ENCODE measurements around the gene TRPV3.
"Not testable (repeated sequence)": the region's sequence is repeated elsewhere in the genome, so short reads cannot be mapped to it uniquely, and the experiment has no call there.

Gene TRPV3

GRCh38 chr17:3526491-3526890 is 31.1 kb downstream of the TRPV3 start:
- DNase-seq (ENCODE audit: low read depth, low spot score), result no peak

GRCh38 chr17:3524024-3524423 is 33.6 kb downstream of the TRPV3 start:
- DNase-seq (ENCODE audit: low read depth, low spot score), result no peak

GRCh38 chr17:3519472-3519871 is 38.1 kb downstream of the TRPV3 start:
- DNase-seq (ENCODE audit: low read depth, low spot score), result not testable (repeated sequence)

DNA sequence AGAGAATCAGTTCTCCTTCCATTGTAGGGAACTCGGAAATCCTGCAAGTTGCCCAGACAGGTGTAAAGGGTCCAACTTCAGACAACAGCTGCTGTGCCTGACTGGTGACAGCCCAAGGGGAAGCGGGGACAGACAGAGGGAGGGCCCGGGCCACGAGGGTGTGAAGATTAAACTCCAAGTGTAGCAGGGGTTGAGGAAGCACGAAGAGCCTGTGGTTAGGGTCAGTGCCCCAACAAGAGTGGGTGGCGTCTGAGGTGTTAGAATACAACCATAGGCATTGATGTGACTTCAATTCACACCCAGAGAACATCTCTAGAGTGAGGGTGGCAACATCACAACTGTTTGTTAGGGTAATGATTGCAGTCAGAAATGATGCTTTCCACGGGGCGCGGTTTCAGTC is 42.7 kb downstream of the TRPV3 start:
- no peak for DNase-seq (ENCODE audit: low read depth, low spot score)

- DNase-seq (ENCODE audit: low read depth, low spot score), result not testable (repeated sequence)
These were observed 43.4 kb downstream of the TRPV3 start for GRCh38 chr17:3514167-3514566.

- DNase-seq (ENCODE audit: low read depth, low spot score), result no peak
These were observed 44.1 kb downstream of the TRPV3 start for GRCh38 chr17:3513305-3514035.

DNA sequence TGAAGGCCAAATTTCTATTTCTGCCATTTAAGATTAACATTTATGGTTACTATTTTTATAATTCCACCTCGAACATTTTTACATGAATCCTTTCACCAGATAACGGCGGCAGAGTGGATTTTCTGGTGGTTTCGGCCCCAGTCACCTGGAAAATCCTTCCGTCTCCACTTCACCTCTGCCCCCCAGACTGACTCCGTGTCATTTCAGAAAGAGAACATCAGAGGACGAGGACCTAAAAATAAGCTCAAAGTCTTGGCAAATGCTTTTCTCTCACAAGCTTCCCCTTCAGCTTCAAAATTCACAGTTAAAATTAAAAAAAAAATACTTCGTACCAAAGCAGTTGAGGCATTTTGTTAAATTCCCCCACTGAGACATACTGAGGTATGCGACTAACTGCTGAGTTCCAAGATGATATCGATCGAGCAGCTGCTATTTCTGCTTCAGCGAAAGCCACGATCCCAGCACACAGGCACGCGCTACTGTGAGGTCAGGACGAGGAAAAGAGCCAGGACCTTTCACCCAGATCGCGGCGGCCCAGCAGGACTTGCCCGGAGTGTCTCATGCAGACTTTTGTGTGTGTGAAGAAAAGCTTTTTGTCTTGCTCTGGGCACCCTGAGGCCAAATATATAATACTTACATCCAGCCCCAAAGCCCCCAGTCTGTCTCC is 45.0 kb downstream of the TRPV3 start:
- no peak for DNase-seq (ENCODE audit: low read depth, low spot score)

GRCh38 chr17:3511852-3512504 is 45.6 kb downstream of the TRPV3 start:
- no peak for DNase-seq (ENCODE audit: low read depth, low spot score)

- DNase-seq (ENCODE audit: low read depth, low spot score), result no peak
These were observed 47.5 kb downstream of the TRPV3 start for GRCh38 chr17:3510090-3510489.

DNA sequence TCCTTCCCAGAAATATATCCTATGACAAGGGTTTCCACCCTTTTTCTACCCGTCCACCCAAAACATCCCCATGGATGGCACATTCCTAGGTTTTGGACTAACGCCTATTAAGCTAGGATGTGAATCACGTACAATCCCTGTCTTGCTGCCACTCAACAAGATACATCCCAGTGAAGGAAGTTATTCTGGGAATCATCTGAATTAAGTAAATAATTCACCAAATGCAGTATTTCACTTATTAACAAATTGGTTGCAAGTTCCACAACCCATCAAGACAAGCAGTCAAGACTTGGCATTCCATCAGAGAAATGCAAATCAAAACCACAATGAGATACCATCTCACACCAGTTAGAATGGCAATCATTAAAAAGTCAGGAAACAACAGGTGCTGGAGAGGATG is 49.7 kb downstream of the TRPV3 start:
- DNase-seq (ENCODE audit: low read depth, low spot score), result no peak

- DNase-seq (ENCODE audit: low read depth, low spot score), result no peak
These were observed 50.5 kb downstream of the TRPV3 start for GRCh38 chr17:3507071-3507470.

DNA sequence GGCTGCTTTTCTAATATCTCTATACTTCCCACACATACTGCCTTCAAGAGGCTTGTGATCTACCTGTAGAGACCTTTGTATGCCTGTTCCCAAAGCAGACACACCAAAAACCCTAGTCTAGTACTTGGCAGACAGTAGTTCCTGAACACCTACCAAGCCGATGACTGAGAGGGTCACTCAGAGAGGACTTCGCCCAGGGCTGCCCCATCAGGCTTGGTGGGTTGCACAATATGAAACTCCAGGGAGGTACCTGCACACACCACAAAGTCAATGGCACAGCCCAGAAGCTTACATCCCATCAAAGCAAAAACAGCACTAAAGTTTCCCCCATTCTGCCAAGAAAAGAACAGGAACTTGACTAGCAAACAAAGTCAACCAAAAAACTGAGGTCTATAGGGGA is 51.6 kb downstream of the TRPV3 start:
- DNase-seq (ENCODE audit: low read depth, low spot score), result no peak

DNA sequence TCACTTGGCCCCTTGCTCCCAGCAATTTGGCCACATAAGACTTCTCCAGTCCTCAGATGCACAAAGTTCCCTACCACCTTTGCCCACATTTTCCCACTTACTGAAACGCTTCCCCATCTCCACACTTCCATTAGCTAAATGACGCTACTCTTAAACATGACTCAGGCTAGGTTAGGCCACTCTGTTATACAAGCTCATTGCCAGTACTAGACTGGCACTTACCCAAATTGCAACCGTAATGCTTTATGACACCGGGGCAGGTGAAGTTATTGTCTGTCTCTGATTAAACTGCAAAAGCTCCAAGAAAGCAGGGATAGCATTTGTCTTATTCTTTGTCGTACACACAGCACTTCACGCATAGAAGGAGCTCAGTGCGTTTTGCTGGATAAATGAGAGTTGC is 52.6 kb downstream of the TRPV3 start:
- no peak for DNase-seq (ENCODE audit: low read depth, low spot score)

DNA sequence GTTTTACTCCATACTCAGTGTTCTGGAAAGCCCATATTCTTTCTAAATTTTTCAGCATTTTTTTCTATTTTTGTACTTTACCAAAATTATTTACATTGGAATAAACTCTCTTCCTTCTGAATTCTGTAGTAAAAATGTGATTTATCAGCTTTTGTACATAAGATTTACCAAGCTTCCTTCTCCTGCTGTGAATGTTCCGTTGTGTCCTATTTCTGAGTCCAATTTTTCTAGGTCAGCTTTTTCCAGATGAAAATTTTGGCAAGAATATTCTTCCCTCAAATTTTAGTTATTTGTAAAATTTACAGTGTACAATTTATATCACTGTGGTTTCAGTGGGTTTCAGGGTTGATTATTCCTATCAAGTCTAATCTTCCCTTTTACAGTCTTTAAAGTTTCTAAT is 54.3 kb downstream of the TRPV3 start:
- DNase-seq (ENCODE audit: low read depth, low spot score), result no peak

- DNase-seq (ENCODE audit: low read depth, low spot score), result no peak
These were observed 55.1 kb downstream of the TRPV3 start for GRCh38 chr17:3502466-3502865.

- DNase-seq (ENCODE audit: low read depth, low spot score), result no peak
These were observed 56.3 kb downstream of the TRPV3 start for GRCh38 chr17:3501344-3501743.

DNA sequence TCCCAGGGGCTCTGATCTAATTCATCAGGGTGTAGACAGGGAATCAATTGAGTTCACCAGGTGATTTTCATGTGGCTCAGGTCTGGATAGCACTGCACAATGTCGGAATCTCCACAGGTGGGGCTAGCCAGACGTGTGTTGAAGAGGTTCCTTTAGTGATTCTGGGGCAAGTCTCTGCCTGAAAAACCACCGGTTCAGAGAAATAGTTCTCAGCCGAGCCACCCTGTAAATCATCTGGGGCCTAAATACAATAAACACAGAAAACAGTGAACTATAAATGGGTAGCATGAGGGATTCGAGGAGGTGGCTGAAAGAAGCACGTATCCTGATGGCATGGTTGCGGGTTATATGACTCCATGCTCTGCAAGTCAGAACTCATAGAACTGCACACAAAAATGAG is 60.5 kb downstream of the TRPV3 start:
- DNase-seq (ENCODE audit: low read depth, low spot score), result no peak

GRCh38 chr17:3485481-3486068 is 72.0 kb downstream of the TRPV3 start:
- no peak for DNase-seq (ENCODE audit: low read depth, low spot score)

- no peak for DNase-seq (ENCODE audit: low read depth, low spot score)
These were observed 74.8 kb downstream of the TRPV3 start for GRCh38 chr17:3482852-3483251.

DNA sequence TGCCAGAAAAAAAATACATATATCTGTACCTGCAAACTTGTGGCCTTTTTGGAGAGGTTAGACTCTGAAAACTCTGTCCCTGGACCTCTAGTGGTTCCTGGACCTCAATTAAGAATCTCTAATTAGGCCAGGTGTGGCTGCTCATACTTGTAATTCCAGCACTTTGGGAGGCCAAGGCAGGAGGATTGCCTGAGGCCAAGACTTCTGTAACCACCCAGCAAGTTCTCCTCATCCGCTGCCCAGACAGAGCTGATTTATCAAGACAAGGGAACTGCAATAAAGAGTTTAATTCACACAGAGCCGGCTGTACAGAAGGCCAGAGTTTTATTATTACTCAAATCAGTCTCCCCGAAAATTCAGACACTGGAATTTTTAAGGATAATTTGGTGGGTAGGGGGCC is 77.6 kb downstream of the TRPV3 start:
- no peak for DNase-seq (ENCODE audit: low read depth, low spot score)

DNA sequence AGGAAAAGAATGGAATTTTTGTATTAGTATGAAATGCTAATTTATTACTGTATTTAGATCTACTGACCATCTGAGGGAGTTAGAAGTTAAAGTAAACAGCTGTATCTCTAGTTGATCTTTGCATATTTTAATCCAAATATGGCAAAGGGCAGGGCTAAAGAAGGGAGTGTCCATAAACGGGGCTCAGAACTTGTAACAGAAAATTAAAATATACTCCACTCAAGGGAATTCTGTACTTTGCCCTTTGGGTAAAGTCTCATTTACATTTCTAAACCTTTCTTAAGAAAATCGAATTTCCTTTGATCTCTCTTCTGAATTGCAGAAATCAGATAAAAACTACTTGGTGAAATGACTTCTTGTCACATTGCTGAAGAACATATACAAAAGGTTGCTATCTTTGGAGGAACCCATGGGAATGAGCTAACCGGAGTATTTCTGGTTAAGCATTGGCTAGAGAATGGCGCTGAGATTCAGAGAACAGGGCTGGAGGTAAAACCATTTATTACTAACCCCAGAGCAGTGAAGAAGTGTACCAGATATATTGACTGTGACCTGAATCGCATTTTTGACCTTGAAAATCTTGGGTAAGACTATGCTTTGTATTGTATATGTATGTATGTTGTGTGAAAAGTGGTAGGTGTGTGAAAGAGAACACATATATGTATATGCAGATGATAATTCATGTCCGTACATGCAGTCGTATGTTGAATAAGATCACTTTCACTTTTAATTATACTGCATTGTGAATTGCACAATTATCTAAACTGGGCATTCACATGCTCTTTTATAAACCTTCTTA is 81.6 kb downstream of the TRPV3 start, which contains the start of gene ASPA:
TSS of gene ASPA (plus strand) at position 186 of the 799 bp plus-strand sequence. CDS start at position 349, 163 bp downstream.
- DNase-seq (ENCODE audit: low read depth, low spot score), result no peak

DNA sequence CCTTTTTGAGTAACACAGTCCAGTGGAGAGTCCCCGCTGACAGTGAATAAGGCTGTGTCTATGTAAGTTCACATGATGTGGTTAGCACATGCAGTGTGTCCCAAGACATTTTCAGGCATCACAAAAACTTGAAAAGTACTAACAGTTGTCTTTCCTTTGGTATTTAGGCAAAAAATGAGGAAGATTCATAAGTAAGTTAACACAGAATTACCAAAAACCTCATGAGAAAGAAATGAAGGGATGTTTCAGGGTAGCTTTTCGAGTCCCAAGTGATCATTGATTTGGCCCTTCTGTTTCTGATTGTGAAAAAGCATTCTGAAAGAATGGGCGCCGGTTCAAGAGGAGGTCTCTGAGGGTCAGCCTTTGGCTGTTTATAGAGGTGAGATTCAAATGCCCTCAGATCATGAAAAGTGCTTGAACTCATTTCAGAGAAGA is 82.3 kb downstream of the TRPV3 start:
- DNase-seq (ENCODE audit: low read depth, low spot score), result no peak
